A549 (cell line): ENCODE data around the gene FRMD8. TPM values are rescaled to one million over a fixed set of nuclear protein-coding genes. Genes with fewer than 3 reads are reported as not detected.

Experiments
- ATAC-seq, 2 experiments: fragments of 200-7000 bp in 1 of 2; fragments of >200 bp in 1 of 2; cut with Nextera tagmentation in 1 of 2; cut with Tn5 transposase in 1 of 2; 3 replicates each; pipeline versions ENCODE4 v1.8.0 to v1.9.1; 2018 to 2020; ENCODE audit warnings: mild to moderate bottlenecking in 1 of 2, moderate library complexity in 1 of 2
- CTCF ChIA-PET: fragments of 300-600 bp; sonication (Branson Sonifier 250); formaldehyde crosslinking; extraction: SDS; loops from one replicate; lab custom pipeline; 2021; ENCODE audit warnings: antibody characterized with exemption, inconsistent platforms; lab: Yijun Ruan, JAX
- POLR2A ChIA-PET: fragments of 350-600 bp; formaldehyde crosslinking; extraction: SDS; loops from one replicate; lab custom pipeline; 2021; ENCODE audit warnings: antibody characterized with exemption, inconsistent platforms; lab: Yijun Ruan, JAX
- DNase-seq, 2 experiments: peaks; one replicate each; pipeline versions ENCODE4 v3.0.0 to v3.0.0-alpha.2; 2011 to 2016; ENCODE audit warnings: low read depth in 1 of 2, low spot score in 1 of 2
- FAIRE-seq: peaks from 2 replicates; lab custom pipeline; 2011; peaks lifted over from hg19 to GRCh38; lab: Jason Lieb, UNC
- H3K27ac ChIP-seq, 2 experiments: fragments of >200 bp; sonication (Bioruptor Twin); formaldehyde crosslinking; 3 replicates each; pipeline ENCODE4 v1.5.1; 2016 to 2017
- H3K4me1 ChIP-seq: fragments of >200 bp; sonication (Bioruptor Twin); formaldehyde crosslinking; 3 replicates; pipeline ENCODE4 v1.6.1; 2016
- H3K4me2 ChIP-seq: fragments of >200 bp; sonication (Bioruptor Twin); formaldehyde crosslinking; 3 replicates; pipeline ENCODE4 v1.6.1; 2016
- H3K4me3 ChIP-seq: fragments of >200 bp; sonication (Bioruptor Twin); formaldehyde crosslinking; 3 replicates; pipeline ENCODE4 v1.5.1; 2016
- H3K9me3 ChIP-seq: fragments of >200 bp; sonication (Bioruptor Twin); formaldehyde crosslinking; 3 replicates; pipeline ENCODE4 v1.6.1; 2016
- CEBPB ChIP-seq, 2 experiments: fragments of >200 bp in 1 of 2; sonication (Bioruptor Twin) in 1 of 2; formaldehyde crosslinking in 1 of 2; IDR thresholded peaks; 2 replicates each; pipeline ENCODE4 v1.6.1; 2012 to 2016
- CHD2 ChIP-seq: fragments of 150-350 bp; IDR thresholded peaks from 2 replicates; pipeline ENCODE4 v1.6.1; 2014; ENCODE audit warnings: low read length; ENCODE audit not compliant: partially characterized antibody
- CHD4 ChIP-seq: fragments of 200-600 bp; sonication (generic); IDR thresholded peaks from 2 replicates; pipeline ENCODE4 v1.6.1; 2016; ENCODE audit warnings: antibody characterized with exemption, mild to moderate bottlenecking, borderline replicate concordance
- EHF ChIP-seq: fragments of 250-450 bp; sonication (Bioruptor Pico); IDR thresholded peaks from 2 replicates; pipeline ENCODE4 v1.5.0; 2020; ENCODE audit warnings: mild to moderate bottlenecking
- EHMT2 ChIP-seq: fragments of 200-600 bp; sonication (generic); IDR thresholded peaks from 2 replicates; pipeline ENCODE4 v1.6.1; 2016; ENCODE audit warnings: antibody characterized with exemption, low read depth, mild to moderate bottlenecking, moderate library complexity
- ELK1 ChIP-seq: fragments of 150-350 bp; IDR thresholded peaks from 2 replicates; pipeline ENCODE4 v1.6.1; 2014; ENCODE audit warnings: low read depth, mild to moderate bottlenecking, low read length
- EP300 ChIP-seq, 2 experiments: fragments of >200 bp; sonication (Bioruptor Twin); formaldehyde crosslinking; IDR thresholded peaks; 2 replicates in 1 of 2; 3 replicates in 1 of 2; pipeline ENCODE4 v1.6.1; 2016 to 2017
- ESRRA ChIP-seq: fragments of 150-350 bp; IDR thresholded peaks from 2 replicates; pipeline ENCODE4 v1.6.1; 2014; ENCODE audit warnings: mild to moderate bottlenecking, low read length, borderline replicate concordance
- FOSB ChIP-seq: fragments of 250-450 bp; sonication (Bioruptor Pico); IDR thresholded peaks from 2 replicates; pipeline ENCODE4 v1.5.0; 2020; ENCODE audit warnings: mild to moderate bottlenecking, moderate library complexity
- FOSL2 ChIP-seq, 2 experiments: fragments of 450-650 bp in 1 of 2; fragments of >200 bp in 1 of 2; sonication (Bioruptor Twin) in 1 of 2; formaldehyde crosslinking; IDR thresholded peaks; 2 replicates each; pipeline versions ENCODE4 v1.5.0 to v1.6.1; 2016 to 2020; ENCODE audit warnings: mild to moderate bottlenecking in 1 of 2, moderate library complexity in 1 of 2
- FOXS1 ChIP-seq: fragments of 250-450 bp; sonication (Bioruptor Pico); IDR thresholded peaks from 2 replicates; pipeline ENCODE4 v1.5.0; 2020; ENCODE audit warnings: mild to moderate bottlenecking, moderate library complexity
- HES2 ChIP-seq: fragments of >200 bp; sonication (Bioruptor Twin); formaldehyde crosslinking; IDR thresholded peaks from 2 replicates; pipeline ENCODE4 v1.6.1; 2016
- HEYL ChIP-seq: fragments of 250-450 bp; sonication (Bioruptor Pico); IDR thresholded peaks from 2 replicates; pipeline ENCODE4 v1.8.0; 2021; ENCODE audit warnings: mild to moderate bottlenecking, moderate library complexity
- HMGXB4 ChIP-seq: fragments of 250-450 bp; sonication (Bioruptor Pico); IDR thresholded peaks from 2 replicates; pipeline ENCODE4 v1.5.0; 2021; ENCODE audit warnings: mild to moderate bottlenecking, moderate library complexity, borderline replicate concordance
- HOXB13 ChIP-seq: fragments of 250-450 bp; sonication (Bioruptor Pico); IDR thresholded peaks from 2 replicates; pipeline ENCODE4 v1.5.0; 2020; ENCODE audit warnings: low read depth, mild to moderate bottlenecking, moderate library complexity
- HOXB5 ChIP-seq: fragments of 250-450 bp; sonication (Bioruptor Pico); IDR thresholded peaks from 2 replicates; pipeline ENCODE4 v1.5.0; 2020; ENCODE audit warnings: mild to moderate bottlenecking, moderate library complexity
- JUN ChIP-seq, 2 experiments: fragments of >200 bp; sonication (Bioruptor Twin); formaldehyde crosslinking; IDR thresholded peaks; 2 replicates in 1 of 2; 3 replicates in 1 of 2; pipeline ENCODE4 v1.6.1; 2016 to 2017
- KDM5A ChIP-seq: fragments of 200-600 bp; sonication (generic); IDR thresholded peaks from 2 replicates; pipeline ENCODE4 v1.6.1; 2016; ENCODE audit warnings: antibody characterized with exemption, mild to moderate bottlenecking
- MAFK ChIP-seq: fragments of 450-650 bp; IDR thresholded peaks from 2 replicates; pipeline ENCODE4 v1.6.1; 2014; ENCODE audit not compliant: partially characterized antibody
- MAX ChIP-seq: IDR thresholded peaks from 2 replicates; pipeline ENCODE4 v1.6.1; 2012
- MAZ ChIP-seq: fragments of 150-350 bp; IDR thresholded peaks from 2 replicates; pipeline ENCODE4 v1.6.1; 2014; ENCODE audit warnings: antibody characterized with exemption, low read depth, low read length, borderline replicate concordance
- MYC ChIP-seq: IDR thresholded peaks from 2 replicates; pipeline ENCODE4 v1.6.1; 2012; ENCODE audit warnings: mild to moderate bottlenecking, inconsistent platforms, low read length, improper control_type of control experiment, borderline replicate concordance
- POLR2A ChIP-seq: IDR thresholded peaks from 2 replicates; pipeline ENCODE4 v1.6.1; 2012; ENCODE audit warnings: mild to moderate bottlenecking, low read length
- RAD21 ChIP-seq, 2 experiments: fragments of >200 bp in 1 of 2; sonication (Bioruptor Twin) in 1 of 2; formaldehyde crosslinking in 1 of 2; IDR thresholded peaks in 1 of 2; conservative IDR thresholded peaks in 1 of 2; 2 replicates in 1 of 2; 3 replicates in 1 of 2; pipeline ENCODE4 v1.6.1; 2012 to 2018; ENCODE audit warnings: inconsistent platforms in 1 of 2
- RARB ChIP-seq: fragments of 250-450 bp; sonication (Bioruptor Pico); IDR thresholded peaks from 2 replicates; pipeline ENCODE4 v1.8.0; 2021; ENCODE audit warnings: mild to moderate bottlenecking, moderate library complexity
- RCOR1 ChIP-seq: fragments of 150-350 bp; IDR thresholded peaks from 2 replicates; pipeline ENCODE4 v1.6.1; 2014; ENCODE audit warnings: antibody characterized with exemption, low read length, low read depth
- RNF2 ChIP-seq: fragments of 200-600 bp; sonication (generic); IDR thresholded peaks from 2 replicates; pipeline ENCODE4 v1.6.1; 2016; ENCODE audit warnings: low read depth, mild to moderate bottlenecking, antibody characterized with exemption, moderate library complexity, borderline replicate concordance
- SREBF2 ChIP-seq: fragments of 450-650 bp; IDR thresholded peaks from 2 replicates; pipeline ENCODE4 v1.6.1; 2014; ENCODE audit warnings: mild to moderate bottlenecking, moderate library complexity
- TFCP2L1 ChIP-seq: fragments of 250-450 bp; sonication (Bioruptor Pico); IDR thresholded peaks from 2 replicates; pipeline ENCODE4 v1.5.0; 2021; ENCODE audit warnings: mild to moderate bottlenecking
- TP53 ChIP-seq: fragments of 250-450 bp; sonication (Bioruptor Pico); IDR thresholded peaks from 2 replicates; pipeline ENCODE4 v1.5.0; 2021; ENCODE audit warnings: mild to moderate bottlenecking, moderate library complexity
- ZFP36 ChIP-seq: fragments of 450-650 bp; IDR thresholded peaks from 2 replicates; pipeline ENCODE4 v1.6.1; 2014; ENCODE audit warnings: borderline replicate concordance; ENCODE audit not compliant: partially characterized antibody
- ZNF302 ChIP-seq: fragments of 250-450 bp; sonication (Bioruptor Pico); IDR thresholded peaks from 2 replicates; pipeline ENCODE4 v1.9.0; 2021; ENCODE audit warnings: inconsistent platforms, mild to moderate bottlenecking, moderate library complexity
- ZSCAN20 ChIP-seq: fragments of 250-450 bp; sonication (Bioruptor Pico); IDR thresholded peaks from 2 replicates; pipeline ENCODE4 v1.8.0; 2022; ENCODE audit warnings: mild to moderate bottlenecking, moderate library complexity
- WGBS: methylation state at CpG from one replicate; pipeline ENCODE4 v1.1.6; 2017; ENCODE audit errors: missing lambda C conversion rate; 5-methylcytosine and 5-hydroxymethylcytosine counted together
- polyA plus RNA-seq, 4 experiments: library from polyadenylated mRNA; depleted of rRNA in 3 of 4; stranded (reverse); fragments of >200 nt; fragmentation: RNase III in 1 of 4; extraction: RNeasy Plus Mini Kit Qiagen cat#74134 plus additional on column Dnase treatment in 1 of 4; gene quantifications; 2 replicates in 3 of 4; 3 replicates in 1 of 4; pipeline ENCODE4 v1.2.3, GENCODE V29; 2011 to 2017

The FRMD8 gene
- polyA plus RNA-seq, 2 of the 4 experiments (the other 2 are of a cell fraction): 12.9 to 20.0 TPM

- TF ChIP-seq CHD2 (peak; percentile 28), EHF (CRISPR knock-in tag) (peak; percentile 18), RCOR1 (no peak), JUN (IDR thresholded peaks at IDR 0.05) (peak; percentile 32 to 50; a peak in 3 of 5 replicates), HMGXB4 (peak; percentile 51), SREBF2 (no peak)
Measured at GRCh38 chr11:65424205-65425104, 38.0 kb downstream of the FRMD8 start (continued).

- Histone ChIP-seq H3K4me1 (peaks cover 18% of the 10 kb centered on the region), H3K27ac (peak overlapping the region; percentile 97 to 100), H3K4me2 (peak overlapping the region; percentile 89), H3K4me3 (peak overlapping the region; percentile 95), H3K9me3 (no peaks in the 10 kb centered on the region)
- ChIA-PET POLR2A (interaction anchor here (0.6 to 17.5 kb wide), 8 partner anchors 7 to 145 kb away, joined by 3 to 756 read pairs (median 6); partner anchors contain the start of genes MALAT1, NEAT1, SLC25A45 and ZNRD2), CTCF (interaction anchor here (1.7 to 17.0 kb wide), 3 partner anchors 8 to 85 kb away, joined by 5 to 208 read pairs (median 5); partner anchors contain the start of genes FRMD8 and SLC25A45)
- FAIRE-seq: no peak
- WGBS: 1% methylated on average over 9 of the region's 9 CpGs
- DNase-seq: peak in 1 of 2 experiments; percentile 87
- ATAC-seq: no peak
- TF ChIP-seq HES2 (no peak), RARB (CRISPR knock-in tag) (peak; percentile 77), MYC (no peak), TFCP2L1 (peak; percentile 66), CEBPB (IDR thresholded peaks at IDR 0.05) (no peak), TP53 (peak; percentile 95), FOXS1 (CRISPR knock-in tag) (no peak), RAD21 (conservative IDR thresholded peaks at IDR 0.05 in 1 of 2, IDR thresholded peaks at IDR 0.05 in 1 of 2) (no peak), HEYL (CRISPR knock-in tag) (no peak), HOXB5 (CRISPR knock-in tag) (peak; percentile 31; the same call in 1 of the 2 replicates), RCOR1 (no peak), MAX (no peak; the same call in 1 of the 2 replicates), ELK1 (no peak), EHMT2 (0 out of 2 replicates have a peak, but pooled peaks have one; percentile 27), ESRRA (no peak), MAFK (peak; percentile 86), ZSCAN20 (CRISPR knock-in tag) (peak; percentile 76; the same call in 1 of the 2 replicates), FOSB (peak; percentile 83), HOXB13 (CRISPR knock-in tag) (no peak), MAZ (no peak), CHD4 (no peak), FOSL2 (IDR thresholded peaks at IDR 0.05) (no peak), FOSL2 (CRISPR knock-in tag; IDR thresholded peaks at IDR 0.05) (peak; percentile 49), ZFP36 (no peak), RNF2 (no peak), EP300 (IDR thresholded peaks at IDR 0.05) (no peak), ZNF302 (no peak), KDM5A (no peak), CHD2 (peak; percentile 3), POLR2A (no peak)
Measured at GRCh38 chr11:65425105-65425970, 38.9 kb downstream of the FRMD8 start.
